Measurements from ENCODE around the gene OPN3. TPM values are rescaled to one million over a fixed set of nuclear protein-coding genes. Genes with fewer than 3 reads are reported as not detected.

Gene OPN3
- total and polyA plus RNA-seq, 2 experiments from 2014 or later: 14.0 to 15.2 TPM

- Histone ChIP-seq H3K4me2 (ENCODE audit: unreplicated experiment) (peak overlapping the region; percentile 93), H3K36me3 (ENCODE audit: low read depth) (peaks cover 6% of the 10 kb centered on the region; the same call in 1 of the 2 replicates), H3K4me3 (peak overlapping the region; percentile 84), H3K9ac (peak overlapping the region; percentile 70), H3K27ac (no peak overlapping the region), H3K9me3 (ENCODE audit: low read depth) (no peaks in the 10 kb centered on the region), H3K9me2 (ENCODE audit: insufficient read depth) (no peaks in the 10 kb centered on the region), H3K27me3 (replicated peaks; ENCODE audit: insufficient read depth) (no peaks in the 10 kb centered on the region), H2AFZ (peak overlapping the region; percentile 91), H3F3A (ENCODE audit: insufficient read depth) (peaks cover 12% of the 10 kb centered on the region), H3K79me2 (ENCODE audit: insufficient read depth) (peaks cover 33% of the 10 kb centered on the region), H4K20me1 (ENCODE audit: insufficient read depth) (no peaks in the 10 kb centered on the region), H3K4me1 (ENCODE audit: insufficient read depth) (peaks cover 32% of the 10 kb centered on the region)
- in situ Hi-C loops (cut with MboI): no loop called here
- TF ChIP-seq EZH2 (IDR thresholded peaks at IDR 0.05; ENCODE audit: insufficient read depth, poor library complexity, severe bottlenecking): no peak
- TF ChIP-seq EZH2phosphoT487 (IDR thresholded peaks at IDR 0.05; ENCODE audit: insufficient read depth, low read depth): no peak
- DNase-seq: peak; percentile 32
- WGBS, 2 experiments (ENCODE audit: low coverage in 1 of 2, low lambda C conversion rate in 2 of 2, missing lambda C conversion rate in 2 of 2): 17 to 21% methylated on average over 11 of the region's 11 CpGs
These were observed 1.1 kb downstream of the OPN3 start for GRCh38 chr1:241638909-241639622.

- H3K79me2 ChIP-seq (ENCODE audit: insufficient read depth): peaks cover 33% of the 10 kb centered on the region
- WGBS, 2 experiments (ENCODE audit: low coverage in 1 of 2, low lambda C conversion rate in 2 of 2, missing lambda C conversion rate in 2 of 2): 95 to 97% methylated on average over 5 of the region's 5 CpGs
- H3K27me3 ChIP-seq (replicated peaks; ENCODE audit: insufficient read depth): no peaks in the 10 kb centered on the region
- TF ChIP-seq EZH2 (IDR thresholded peaks at IDR 0.05; ENCODE audit: insufficient read depth, poor library complexity, severe bottlenecking) (no peak), EZH2phosphoT487 (IDR thresholded peaks at IDR 0.05; ENCODE audit: insufficient read depth, low read depth) (no peak)
- no peak overlapping the region for H3K27ac ChIP-seq
- H3K9ac ChIP-seq: no peak overlapping the region
- peaks cover 6% of the 10 kb centered on the region; the same call in 1 of the 2 replicates for H3K36me3 ChIP-seq (ENCODE audit: low read depth)
- no peak for DNase-seq
- no peak overlapping the region for H2AFZ ChIP-seq
- H3K9me3 ChIP-seq (ENCODE audit: low read depth): no peaks in the 10 kb centered on the region
- H4K20me1 ChIP-seq (ENCODE audit: insufficient read depth): no peaks in the 10 kb centered on the region
- H3F3A ChIP-seq (ENCODE audit: insufficient read depth): peaks cover 12% of the 10 kb centered on the region
- peak overlapping the region; percentile 26 for H3K4me2 ChIP-seq (ENCODE audit: unreplicated experiment)
- H3K4me3 ChIP-seq: 0 out of 2 replicates have a peak overlapping the region, but pooled peaks have one; percentile 84
- in situ Hi-C loops (cut with MboI): no loop called here
- peaks cover 32% of the 10 kb centered on the region for H3K4me1 ChIP-seq (ENCODE audit: insufficient read depth)
- H3K9me2 ChIP-seq (ENCODE audit: insufficient read depth): no peaks in the 10 kb centered on the region
These were observed 2.0 kb downstream of the OPN3 start for GRCh38 chr1:241638099-241638682.

GRCh38 chr1:241637604-241638003 lies 2.6 kb downstream of the OPN3 start:
- H3K4me3 ChIP-seq: no peak overlapping the region
- peaks cover 33% of the 10 kb centered on the region for H3K79me2 ChIP-seq (ENCODE audit: insufficient read depth)
- in situ Hi-C loops (cut with MboI): no loop called here
- peak; percentile 21 for DNase-seq
- H3K36me3 ChIP-seq (ENCODE audit: low read depth): peaks cover 6% of the 10 kb centered on the region; the same call in 1 of the 2 replicates
- peaks cover 12% of the 10 kb centered on the region for H3F3A ChIP-seq (ENCODE audit: insufficient read depth)
- no peak overlapping the region for H3K9ac ChIP-seq
- H3K4me1 ChIP-seq (ENCODE audit: insufficient read depth): peaks cover 32% of the 10 kb centered on the region
- no peak overlapping the region for H2AFZ ChIP-seq
- no peaks in the 10 kb centered on the region for H3K9me2 ChIP-seq (ENCODE audit: insufficient read depth)
- peak overlapping the region; percentile 26 for H3K4me2 ChIP-seq (ENCODE audit: unreplicated experiment)
- H4K20me1 ChIP-seq (ENCODE audit: insufficient read depth): no peaks in the 10 kb centered on the region
- H3K9me3 ChIP-seq (ENCODE audit: low read depth): no peaks in the 10 kb centered on the region
- no peak overlapping the region for H3K27ac ChIP-seq
- no peak for TF ChIP-seq EZH2phosphoT487 (IDR thresholded peaks at IDR 0.05; ENCODE audit: insufficient read depth, low read depth)
- no peak for TF ChIP-seq EZH2 (IDR thresholded peaks at IDR 0.05; ENCODE audit: insufficient read depth, poor library complexity, severe bottlenecking)
- H3K27me3 ChIP-seq (replicated peaks; ENCODE audit: insufficient read depth): no peaks in the 10 kb centered on the region
- 93 to 98% methylated on average over 4 of the region's 4 CpGs for WGBS, 2 experiments (ENCODE audit: low coverage in 1 of 2, low lambda C conversion rate in 2 of 2, missing lambda C conversion rate in 2 of 2)

GRCh38 chr1:241637046-241637590 lies 3.1 kb downstream of the OPN3 start:
- Histone ChIP-seq H3K9me2 (ENCODE audit: insufficient read depth) (no peaks in the 10 kb centered on the region), H3K27ac (no peak overlapping the region), H3K4me2 (ENCODE audit: unreplicated experiment) (peak overlapping the region; percentile 26), H3K9me3 (ENCODE audit: low read depth) (no peaks in the 10 kb centered on the region), H4K20me1 (ENCODE audit: insufficient read depth) (no peaks in the 10 kb centered on the region), H3K9ac (no peak overlapping the region), H3F3A (ENCODE audit: insufficient read depth) (peaks cover 12% of the 10 kb centered on the region), H3K4me3 (peak overlapping the region; percentile 3; the same call in 1 of the 2 replicates), H3K4me1 (ENCODE audit: insufficient read depth) (peaks cover 32% of the 10 kb centered on the region), H3K36me3 (ENCODE audit: low read depth) (peaks cover 6% of the 10 kb centered on the region; the same call in 1 of the 2 replicates), H3K79me2 (ENCODE audit: insufficient read depth) (peaks cover 33% of the 10 kb centered on the region), H2AFZ (no peak overlapping the region), H3K27me3 (replicated peaks; ENCODE audit: insufficient read depth) (no peaks in the 10 kb centered on the region)
- in situ Hi-C loops (cut with MboI): no loop called here
- TF ChIP-seq EZH2 (IDR thresholded peaks at IDR 0.05; ENCODE audit: insufficient read depth, poor library complexity, severe bottlenecking): no peak
- TF ChIP-seq EZH2phosphoT487 (IDR thresholded peaks at IDR 0.05; ENCODE audit: insufficient read depth, low read depth): no peak
- peak; percentile 9 for DNase-seq
